Fibroblast of pulmonary artery (primary cell): ENCODE data around the gene RIMS4.

Experiments
- DNase-seq: peaks from one replicate; pipeline ENCODE4 v3.0.0-alpha.2; 2010; ENCODE audit warnings: low read depth
- H3K4me3 ChIP-seq: replicated peaks from 2 replicates; pipeline ENCODE4 v1.5.1; 2011; ENCODE audit warnings: low read depth, mild to moderate bottlenecking, control low read depth, low read length, moderate library complexity
- TF ChIP-seq, protein P1 (sequence below): IDR thresholded peaks from 2 replicates; pipeline ENCODE4 v1.5.1; 2011; ENCODE audit warnings: mild to moderate bottlenecking, control low read depth, low read length, inconsistent platforms; ENCODE audit errors: missing control alignments

Gene RIMS4

DNA sequence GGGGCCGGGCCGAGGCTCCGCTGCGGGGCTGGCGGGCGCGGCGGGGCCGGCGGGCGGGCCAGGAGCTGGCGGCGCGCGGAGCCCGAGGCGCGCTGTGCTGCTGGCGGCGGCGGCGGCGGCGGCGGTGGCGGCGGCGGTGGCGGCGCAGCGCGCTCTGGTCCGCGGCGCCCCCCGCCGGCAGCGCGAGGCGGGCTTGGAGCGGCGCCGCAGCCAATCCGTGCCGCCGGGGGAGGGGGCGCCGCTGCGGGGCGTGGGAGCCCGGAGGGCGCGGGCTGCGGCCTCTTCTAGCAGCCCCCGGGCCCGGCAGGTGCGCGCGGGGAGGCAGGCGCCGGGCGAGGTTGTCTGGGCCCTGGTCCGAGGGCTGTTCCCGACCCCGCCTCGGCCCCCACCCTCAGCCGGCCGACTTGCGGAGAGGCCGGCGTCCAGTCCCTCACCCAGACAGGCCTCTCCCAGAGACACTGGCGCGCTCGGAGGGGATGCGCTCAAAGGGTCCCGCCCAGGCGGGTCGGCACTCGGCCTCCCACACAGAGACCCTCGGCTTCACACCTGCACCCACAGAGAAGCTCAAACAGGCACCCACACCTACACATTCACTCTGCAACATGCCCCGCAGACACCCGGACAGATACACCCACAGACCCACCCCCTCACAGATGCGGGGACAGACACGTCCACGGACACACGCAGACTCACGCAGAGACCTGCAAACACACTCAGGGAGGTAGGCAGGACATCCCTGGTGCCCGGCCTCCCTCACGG lies at the start of gene RIMS4:
TSS of gene RIMS4 (minus strand) at position 156 of the 759 bp plus-strand sequence. CDS start 275 bp downstream, outside the sequence.
- DNase-seq, result no peak
- no peak within 1 kb of the TSS for H3K4me3 ChIP-seq

DNA sequence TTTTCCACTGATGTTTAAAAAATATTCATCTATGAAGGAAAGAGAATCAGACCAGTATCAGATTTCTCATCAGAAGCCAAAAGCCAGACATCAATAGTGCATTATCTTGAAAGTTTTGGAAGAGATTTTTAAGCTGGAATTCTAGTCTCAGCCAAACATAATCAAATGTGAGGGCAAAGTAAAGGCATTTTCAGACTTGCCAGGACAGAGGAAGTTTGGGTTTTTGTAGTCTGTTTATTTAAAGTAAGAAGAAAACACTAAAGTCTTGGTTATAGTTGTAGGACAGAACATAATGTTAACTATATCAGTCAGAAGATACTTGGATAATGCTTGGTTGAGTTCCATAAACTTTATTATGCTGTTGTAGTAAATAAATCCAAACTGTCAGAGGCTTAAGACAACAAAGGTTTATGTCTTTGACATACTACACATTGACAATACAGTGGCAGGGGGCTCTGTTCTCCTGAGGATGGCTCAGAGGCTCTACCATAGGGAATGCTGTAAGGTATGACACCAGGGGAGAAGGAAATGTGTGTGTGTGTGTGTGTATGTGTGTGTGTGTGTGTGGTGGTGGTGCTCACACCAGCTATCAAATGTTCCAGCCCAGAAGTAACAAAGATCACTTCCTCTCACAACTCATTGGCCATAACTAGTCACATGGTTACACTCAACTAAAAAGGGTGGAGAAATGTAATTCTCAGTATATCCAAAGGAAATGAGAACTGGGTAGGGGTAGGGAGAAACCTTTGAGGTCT lies 48.4 kb upstream of the RIMS4 start:
- no peak for DNase-seq
- TF ChIP-seq, protein P1, sequence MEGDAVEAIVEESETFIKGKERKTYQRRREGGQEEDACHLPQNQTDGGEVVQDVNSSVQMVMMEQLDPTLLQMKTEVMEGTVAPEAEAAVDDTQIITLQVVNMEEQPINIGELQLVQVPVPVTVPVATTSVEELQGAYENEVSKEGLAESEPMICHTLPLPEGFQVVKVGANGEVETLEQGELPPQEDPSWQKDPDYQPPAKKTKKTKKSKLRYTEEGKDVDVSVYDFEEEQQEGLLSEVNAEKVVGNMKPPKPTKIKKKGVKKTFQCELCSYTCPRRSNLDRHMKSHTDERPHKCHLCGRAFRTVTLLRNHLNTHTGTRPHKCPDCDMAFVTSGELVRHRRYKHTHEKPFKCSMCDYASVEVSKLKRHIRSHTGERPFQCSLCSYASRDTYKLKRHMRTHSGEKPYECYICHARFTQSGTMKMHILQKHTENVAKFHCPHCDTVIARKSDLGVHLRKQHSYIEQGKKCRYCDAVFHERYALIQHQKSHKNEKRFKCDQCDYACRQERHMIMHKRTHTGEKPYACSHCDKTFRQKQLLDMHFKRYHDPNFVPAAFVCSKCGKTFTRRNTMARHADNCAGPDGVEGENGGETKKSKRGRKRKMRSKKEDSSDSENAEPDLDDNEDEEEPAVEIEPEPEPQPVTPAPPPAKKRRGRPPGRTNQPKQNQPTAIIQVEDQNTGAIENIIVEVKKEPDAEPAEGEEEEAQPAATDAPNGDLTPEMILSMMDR, result no peak
- H3K4me3 ChIP-seq, result no peak overlapping the region

More for the DNA sequence above, at the start of gene RIMS4:
- TF ChIP-seq, protein P1, result no peak

DNA sequence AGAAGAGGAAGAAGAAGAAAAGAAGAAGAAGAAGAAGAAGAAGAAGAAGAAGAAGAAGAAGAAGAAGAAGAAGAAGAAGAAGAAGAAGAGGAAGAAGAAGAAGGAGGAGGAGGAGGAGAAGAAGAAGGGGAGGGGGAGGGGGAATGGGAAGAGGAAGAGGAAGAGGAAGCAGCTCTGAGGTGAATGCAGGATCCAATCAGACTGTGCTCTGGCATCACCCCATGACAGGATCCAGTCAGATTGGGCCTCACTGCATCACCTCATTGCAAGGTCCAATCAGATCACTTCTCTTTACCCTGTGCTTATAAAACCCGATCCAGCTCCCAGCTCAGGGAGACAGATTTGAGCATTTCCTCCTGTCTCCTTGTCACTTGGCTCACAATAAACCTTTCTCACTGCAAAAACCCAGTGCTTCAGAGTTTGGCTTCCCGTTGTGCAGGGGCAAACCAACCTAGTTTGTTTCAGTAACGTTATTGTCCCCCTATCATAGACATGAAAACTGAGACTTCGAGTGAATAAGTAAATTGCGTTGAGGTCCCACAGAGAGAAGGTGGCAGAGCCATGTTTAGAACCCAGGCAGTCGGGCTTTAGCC lies 46.6 kb upstream of the RIMS4 start:
- H3K4me3 ChIP-seq, result no peak overlapping the region
- TF ChIP-seq, protein P1, result no peak
- no peak for DNase-seq

DNA sequence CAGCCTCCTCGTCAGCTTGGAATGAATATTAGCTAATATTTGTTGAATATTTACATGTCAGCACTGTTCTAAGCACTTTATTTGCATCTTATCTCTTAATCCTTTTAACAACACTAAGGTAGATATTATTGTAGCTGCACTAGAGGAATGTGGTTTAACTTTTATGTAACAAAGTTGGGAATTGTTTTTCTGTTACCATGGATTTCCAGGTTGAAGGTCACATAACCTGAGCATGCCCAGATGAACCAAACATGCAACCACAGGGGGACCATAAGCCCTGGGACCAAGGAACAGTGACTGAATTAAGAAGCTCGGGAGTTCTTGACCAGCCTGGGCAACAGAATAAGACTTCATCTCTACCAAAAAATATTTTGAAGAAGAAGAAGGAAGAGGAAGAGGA lies 46.1 kb upstream of the RIMS4 start:
- TF ChIP-seq, protein P1, result no peak
- H3K4me3 ChIP-seq, result no peak overlapping the region
- DNase-seq, result no peak

DNA sequence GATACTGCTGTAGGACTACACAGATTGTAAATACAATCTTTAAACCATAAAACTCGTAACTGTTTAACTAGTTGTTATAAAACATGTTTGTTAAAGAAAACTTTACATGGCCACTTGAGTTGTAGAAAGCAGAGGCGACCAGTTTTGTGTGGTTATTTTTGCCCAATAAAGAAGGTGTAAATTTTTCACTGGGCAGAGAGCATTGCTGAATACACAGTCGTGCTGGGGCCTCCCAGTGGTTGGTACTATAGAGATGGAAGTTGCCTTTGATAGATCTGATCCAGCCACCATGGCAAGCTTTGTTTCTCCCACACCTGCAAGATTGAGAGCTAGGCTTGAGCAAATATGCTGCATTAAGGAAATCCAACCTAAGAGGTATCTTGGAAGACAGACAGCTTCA lies 41.2 kb upstream of the RIMS4 start:
- no peak for DNase-seq
- TF ChIP-seq, protein P1, result no peak
- H3K4me3 ChIP-seq, result no peak overlapping the region

DNA sequence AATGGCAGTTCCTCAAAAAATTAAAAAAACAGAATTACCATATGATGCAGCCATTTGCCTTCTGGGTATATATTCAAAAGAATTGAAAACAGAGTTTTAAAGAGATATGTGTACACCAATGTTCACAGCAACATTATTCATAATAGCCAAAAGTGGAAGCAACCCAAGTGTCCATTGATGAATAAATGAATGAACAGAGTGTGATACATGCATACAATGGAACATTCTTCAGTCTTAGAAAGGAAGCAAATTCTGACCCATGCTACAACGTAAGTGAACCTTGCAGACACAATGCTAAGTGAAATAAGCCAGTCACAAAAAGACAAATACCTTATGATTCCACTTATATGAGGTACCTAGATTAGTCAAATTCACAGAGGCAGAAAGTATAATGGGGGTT lies 40.5 kb upstream of the RIMS4 start:
- no peak overlapping the region for H3K4me3 ChIP-seq
- TF ChIP-seq, protein P1, result no peak
- no peak for DNase-seq
